IMR-90 (cell line): ENCODE data around the gene BTRC. TPM values are rescaled to one million over a fixed set of nuclear protein-coding genes. Genes with fewer than 3 reads are reported as not detected.

Source experiments
- ATAC-seq: fragments of 200-7000 bp; cut with Tn5 transposase; 2 replicates; pipeline ENCODE4 v1.9.1; 2020; ENCODE audit warnings: low read depth, mild to moderate bottlenecking, moderate library complexity
- BruUV-seq: library from RNA; stranded (reverse); fragments of 400-500 nt; replicated peaks from 2 replicates; lab custom pipeline; 2021; lab: Mats Ljungman, UMichigan
- CTCF ChIA-PET: fragments of 300-600 bp; formaldehyde crosslinking; extraction: SDS; loops from one replicate; lab custom pipeline; 2021; ENCODE audit warnings: antibody characterized with exemption; lab: Yijun Ruan, JAX
- POLR2A ChIA-PET: fragments of 300-600 bp; sonication (Branson Sonifier 250); formaldehyde crosslinking; loops from one replicate; lab custom pipeline; 2022; ENCODE audit warnings: antibody characterized with exemption; ENCODE audit not compliant: unreplicated experiment; lab: Charles Lee
- DNase-seq: peaks from one replicate; pipeline ENCODE4 v3.0.0; 2013
- H2AFZ ChIP-seq: replicated peaks from 2 replicates; pipeline ENCODE3; 2013; ENCODE audit warnings: low read length, mild to moderate bottlenecking; ENCODE audit not compliant: poor library complexity
- H2AK5ac ChIP-seq: 2 replicates; pipeline ENCODE4 v1.6.1; 2013; ENCODE audit warnings: low read depth, low read length, inconsistent platforms
- H2AK9ac ChIP-seq: replicated peaks from 2 replicates; pipeline ENCODE3; 2013; ENCODE audit warnings: mild to moderate bottlenecking, low read depth, low read length, moderate library complexity; ENCODE audit not compliant: poor library complexity
- H2BK120ac ChIP-seq: 2 replicates; pipeline ENCODE4 v1.6.1; 2013; ENCODE audit warnings: low read depth, low read length, inconsistent platforms
- H2BK15ac ChIP-seq: 3 replicates; pipeline ENCODE4 v1.6.1; 2013; ENCODE audit warnings: low read depth, low read length, inconsistent platforms
- H2BK20ac ChIP-seq: 2 replicates; pipeline ENCODE4 v1.6.1; 2013; ENCODE audit warnings: low read depth, mild to moderate bottlenecking, inconsistent platforms, low read length, moderate library complexity
- H2BK5ac ChIP-seq: 2 replicates; pipeline ENCODE4 v1.6.1; 2013; ENCODE audit warnings: mild to moderate bottlenecking, low read depth, low read length, inconsistent platforms; ENCODE audit not compliant: poor library complexity, severe bottlenecking
- H3K14ac ChIP-seq: replicated peaks from 2 replicates; pipeline ENCODE4 v1.6.1; 2013; ENCODE audit warnings: low read depth, low read length, inconsistent platforms
- H3K18ac ChIP-seq: 2 replicates; pipeline ENCODE4 v1.6.1; 2013; ENCODE audit warnings: low read depth, low read length, control low read depth
- H3K23ac ChIP-seq: 2 replicates; pipeline ENCODE4 v1.6.1; 2013; ENCODE audit warnings: low read depth, low read length, inconsistent platforms
- H3K27ac ChIP-seq: 2 replicates; pipeline ENCODE4 v1.5.1; 2013; ENCODE audit warnings: mild to moderate bottlenecking, control low read depth, low read length; ENCODE audit not compliant: insufficient read depth
- H3K27me3 ChIP-seq: 2 replicates; pipeline ENCODE4 v1.6.1; 2013; ENCODE audit warnings: low read length; ENCODE audit not compliant: control insufficient read depth, insufficient read depth
- H3K36me3 ChIP-seq: 2 replicates; pipeline ENCODE4 v1.6.1; 2013; ENCODE audit warnings: low read length, mixed read lengths; ENCODE audit not compliant: control insufficient read depth, insufficient read depth
- H3K4ac ChIP-seq: 2 replicates; pipeline ENCODE4 v1.6.1; 2013; ENCODE audit warnings: low read depth, low read length, inconsistent platforms
- H3K4me1 ChIP-seq: 2 replicates; pipeline ENCODE4 v1.6.1; 2013; ENCODE audit warnings: low read length, mixed read lengths; ENCODE audit not compliant: control insufficient read depth, insufficient read depth
- H3K4me2 ChIP-seq: 2 replicates; pipeline ENCODE4 v1.6.1; 2013; ENCODE audit warnings: low read depth, mild to moderate bottlenecking, control low read depth, low read length, moderate library complexity
- H3K4me3 ChIP-seq: 2 replicates; pipeline ENCODE4 v1.5.1; 2013; ENCODE audit warnings: low read depth, mild to moderate bottlenecking, control low read depth, low read length, moderate library complexity; ENCODE audit not compliant: insufficient read depth
- H3K56ac ChIP-seq: 2 replicates; pipeline ENCODE4 v1.6.1; 2013; ENCODE audit warnings: low read length, inconsistent platforms; ENCODE audit not compliant: insufficient read depth; ENCODE audit errors: extremely low read depth
- H3K79me1 ChIP-seq, 2 experiments: 2 replicates each; pipeline ENCODE4 v1.6.1; 2013; ENCODE audit warnings: low read length in 2 of 2, inconsistent platforms in 1 of 2, low read depth in 1 of 2
- H3K9ac ChIP-seq: 2 replicates; pipeline ENCODE4 v1.6.1; 2013; ENCODE audit warnings: low read depth, low read length, control low read depth
- H3K9me1 ChIP-seq: 2 replicates; pipeline ENCODE4 v1.6.1; 2013; ENCODE audit warnings: low read length, inconsistent platforms; ENCODE audit not compliant: insufficient read depth
- H3K9me3 ChIP-seq: 2 replicates; pipeline ENCODE4 v1.6.1; 2013; ENCODE audit warnings: low read length; ENCODE audit not compliant: control insufficient read depth, insufficient read depth
- H4K20me1 ChIP-seq: 2 replicates; pipeline ENCODE4 v1.6.1; 2013; ENCODE audit warnings: low read length, inconsistent platforms; ENCODE audit not compliant: insufficient read depth
- H4K5ac ChIP-seq: 2 replicates; pipeline ENCODE4 v1.6.1; 2013; ENCODE audit warnings: mild to moderate bottlenecking, low read depth, low read length, control low read depth
- H4K8ac ChIP-seq, 2 experiments: 2 replicates each; pipeline ENCODE4 v1.6.1; 2013; ENCODE audit warnings: low read depth in 2 of 2, low read length in 2 of 2, control low read depth in 1 of 2, inconsistent platforms in 1 of 2
- H4K91ac ChIP-seq: 2 replicates; pipeline ENCODE4 v1.6.1; 2013; ENCODE audit warnings: low read depth, low read length, inconsistent platforms; ENCODE audit not compliant: insufficient read depth
- CEBPB ChIP-seq: IDR thresholded peaks from 2 replicates; pipeline ENCODE4 v1.6.1; 2012; ENCODE audit warnings: low read depth, low read length, improper control_type of control experiment
- CHD1 ChIP-seq: IDR thresholded peaks from 2 replicates; pipeline ENCODE4 v1.6.1; 2012; ENCODE audit warnings: low read depth, low read length, improper control_type of control experiment
- FOS ChIP-seq: fragments of 150-350 bp; IDR thresholded peaks from 2 replicates; pipeline ENCODE4 v1.6.1; 2016; ENCODE audit warnings: low read depth, low read length
- MAFK ChIP-seq: IDR thresholded peaks from 2 replicates; pipeline ENCODE4 v1.6.1; 2012; ENCODE audit warnings: low read depth, low read length, improper control_type of control experiment
- MAZ ChIP-seq: IDR thresholded peaks from 2 replicates; pipeline ENCODE4 v1.6.1; 2012; ENCODE audit warnings: low read depth, mild to moderate bottlenecking, low read length, improper control_type of control experiment, moderate library complexity, borderline replicate concordance
- MXI1 ChIP-seq: IDR thresholded peaks from 2 replicates; pipeline ENCODE4 v1.6.1; 2012; ENCODE audit warnings: low read depth, mild to moderate bottlenecking, low read length, moderate library complexity, borderline replicate concordance
- NFE2L2 ChIP-seq: fragments of 150-350 bp; IDR thresholded peaks from 2 replicates; pipeline ENCODE4 v1.6.1; 2016; ENCODE audit warnings: low read depth, mild to moderate bottlenecking, low read length
- RAD21 ChIP-seq: IDR thresholded peaks from 2 replicates; pipeline ENCODE4 v1.6.1; 2012; ENCODE audit warnings: low read length, improper control_type of control experiment
- RCOR1 ChIP-seq: IDR thresholded peaks from 2 replicates; pipeline ENCODE4 v1.6.1; 2012; ENCODE audit warnings: mild to moderate bottlenecking, low read length, improper control_type of control experiment; ENCODE audit not compliant: insufficient replicate concordance
- RFX5 ChIP-seq: IDR thresholded peaks from 2 replicates; pipeline ENCODE4 v1.8.0; 2012; ENCODE audit warnings: low read depth, mild to moderate bottlenecking, low read length, moderate library complexity
- SMC3 ChIP-seq: fragments of 150-350 bp; IDR thresholded peaks from 2 replicates; pipeline ENCODE4 v1.6.1; 2016; ENCODE audit warnings: low read depth, mild to moderate bottlenecking, antibody characterized with exemption, low read length, moderate library complexity
- WGBS, 2 experiments: methylation state at CpG; one replicate each; pipeline versions ENCODE4 v1.1.5 to v1.1.7; 2013; ENCODE audit warnings: missing lambda C conversion rate in 2 of 2; ENCODE audit not compliant: insufficient read length in 1 of 2; ENCODE audit errors: extremely low coverage in 2 of 2; 5-methylcytosine and 5-hydroxymethylcytosine counted together
- dilution Hi-C: fragments of 300-500 bp; cut with HindIII; formaldehyde crosslinking; loops from one replicate; pipeline ENCODE4 v1.14.3; 2018; ENCODE audit warnings: low sequenced_read_pairs; ENCODE audit not compliant: unreplicated experiment
- in situ Hi-C: fragments of 300-500 bp; cut with MboI; formaldehyde crosslinking; loops from 3 replicates; pipeline ENCODE4 v1.14.3; 2019; ENCODE audit warnings: low sequenced_read_pairs, inconsistent platforms, mixed read lengths
- intact Hi-C: fragments of 100-400 bp; cut with micrococcal nuclease; formaldehyde crosslinking; loops from 2 replicates; pipeline ENCODE4 v1.10.0; 2022
- polyA plus RNA-seq, 3 experiments: library from polyadenylated mRNA; depleted of rRNA; stranded (reverse); fragments of >200 nt; gene quantifications; 2 replicates each; pipeline ENCODE4 v1.2.3, GENCODE V29; 2012; ENCODE audit warnings: low replicate concordance in 1 of 3
- total RNA-seq: library from RNA; depleted of rRNA; stranded (reverse); fragments of >200 nt; gene quantifications from 2 replicates; pipeline ENCODE4 v1.2.3, GENCODE V29; 2012
- TF ChIP-seq, protein P1 (sequence below): fragments of 150-350 bp; IDR thresholded peaks from 2 replicates; pipeline ENCODE4 v1.6.1; 2016; ENCODE audit warnings: low read depth, mild to moderate bottlenecking, low read length, moderate library complexity, borderline replicate concordance
- TF ChIP-seq, protein P2 (sequence below): conservative IDR thresholded peaks from 2 replicates; pipeline ENCODE4 v1.5.1; 2012; ENCODE audit warnings: mild to moderate bottlenecking, low read depth, low read length, improper control_type of control experiment
- TF ChIP-seq, protein P3 (sequence below): fragments of 150-350 bp; IDR thresholded peaks from 2 replicates; pipeline ENCODE4 v1.6.1; 2017; ENCODE audit warnings: mild to moderate bottlenecking, antibody characterized with exemption, low read length, low read depth

BTRC gene
- total and polyA plus RNA-seq, 2 of the 4 experiments (the other 2 are of a cell fraction): 7.7 to 8.4 TPM

DNA sequence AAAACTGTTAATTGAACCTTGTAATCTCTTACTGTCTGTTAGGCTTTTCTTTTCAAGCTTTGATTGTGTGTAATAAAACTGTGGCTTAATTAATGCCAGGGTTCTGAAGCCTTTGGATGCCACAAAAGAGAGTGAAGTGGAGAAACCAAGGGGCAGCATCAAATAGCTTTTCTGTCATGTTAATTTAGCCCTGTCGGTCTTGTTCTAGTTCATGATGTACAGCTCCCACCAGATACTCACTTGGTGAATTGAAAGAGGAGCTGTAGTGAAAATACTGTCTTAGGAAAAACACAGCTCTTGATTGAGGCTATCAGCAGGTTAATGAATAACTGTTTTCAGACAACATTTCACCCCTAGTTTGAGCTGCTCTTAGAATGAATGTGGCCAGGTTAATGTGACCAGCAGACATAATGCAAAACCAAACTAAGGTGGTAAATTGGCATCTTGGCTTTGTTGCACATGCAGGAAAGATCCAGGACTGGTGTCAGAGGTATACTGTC is 139.9 kb downstream of the BTRC start:
- Histone ChIP-seq H3K9me3 (no peaks in the 10 kb centered on the region), H3K14ac (no peak overlapping the region), H2AK5ac (no peak overlapping the region), H2BK20ac (no peak overlapping the region), H4K5ac (no peak overlapping the region), H3K27ac (no peak overlapping the region), H2AFZ (no peak overlapping the region), H3K9ac (no peak overlapping the region), H4K8ac (no peak overlapping the region), H2BK120ac (no peak overlapping the region), H3K4ac (no peak overlapping the region), H3K27me3 (no peaks in the 10 kb centered on the region), H4K91ac (no peak overlapping the region), H3K18ac (no peak overlapping the region), H3K79me1 (no peaks in the 10 kb centered on the region; a peak in 1 of 4 replicates), H3K23ac (no peak overlapping the region), H3K36me3 (no peaks in the 10 kb centered on the region), H2BK5ac (no peak overlapping the region), H3K4me1 (no peaks in the 10 kb centered on the region), H2BK15ac (no peak overlapping the region), H3K4me3 (no peak overlapping the region), H4K20me1 (no peaks in the 10 kb centered on the region; the same call in 1 of the 2 replicates), H3K4me2 (no peak overlapping the region), H3K9me1 (no peaks in the 10 kb centered on the region), H3K56ac (no peak overlapping the region), H2AK9ac (no peak overlapping the region)
- no CpG with 5 or more reads among the region's 1 CpG for WGBS, 2 experiments
- dilution Hi-C loops: no loop called here
- no peak for TF ChIP-seq SMC3
- no peak for TF ChIP-seq CEBPB
- TF ChIP-seq MAZ: no peak
- TF ChIP-seq, protein P1, sequence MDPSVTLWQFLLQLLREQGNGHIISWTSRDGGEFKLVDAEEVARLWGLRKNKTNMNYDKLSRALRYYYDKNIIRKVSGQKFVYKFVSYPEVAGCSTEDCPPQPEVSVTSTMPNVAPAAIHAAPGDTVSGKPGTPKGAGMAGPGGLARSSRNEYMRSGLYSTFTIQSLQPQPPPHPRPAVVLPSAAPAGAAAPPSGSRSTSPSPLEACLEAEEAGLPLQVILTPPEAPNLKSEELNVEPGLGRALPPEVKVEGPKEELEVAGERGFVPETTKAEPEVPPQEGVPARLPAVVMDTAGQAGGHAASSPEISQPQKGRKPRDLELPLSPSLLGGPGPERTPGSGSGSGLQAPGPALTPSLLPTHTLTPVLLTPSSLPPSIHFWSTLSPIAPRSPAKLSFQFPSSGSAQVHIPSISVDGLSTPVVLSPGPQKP: no peak
- TF ChIP-seq RAD21: no peak
- TF ChIP-seq NFE2L2: no peak
- no peak for TF ChIP-seq CHD1
- TF ChIP-seq, protein P2, sequence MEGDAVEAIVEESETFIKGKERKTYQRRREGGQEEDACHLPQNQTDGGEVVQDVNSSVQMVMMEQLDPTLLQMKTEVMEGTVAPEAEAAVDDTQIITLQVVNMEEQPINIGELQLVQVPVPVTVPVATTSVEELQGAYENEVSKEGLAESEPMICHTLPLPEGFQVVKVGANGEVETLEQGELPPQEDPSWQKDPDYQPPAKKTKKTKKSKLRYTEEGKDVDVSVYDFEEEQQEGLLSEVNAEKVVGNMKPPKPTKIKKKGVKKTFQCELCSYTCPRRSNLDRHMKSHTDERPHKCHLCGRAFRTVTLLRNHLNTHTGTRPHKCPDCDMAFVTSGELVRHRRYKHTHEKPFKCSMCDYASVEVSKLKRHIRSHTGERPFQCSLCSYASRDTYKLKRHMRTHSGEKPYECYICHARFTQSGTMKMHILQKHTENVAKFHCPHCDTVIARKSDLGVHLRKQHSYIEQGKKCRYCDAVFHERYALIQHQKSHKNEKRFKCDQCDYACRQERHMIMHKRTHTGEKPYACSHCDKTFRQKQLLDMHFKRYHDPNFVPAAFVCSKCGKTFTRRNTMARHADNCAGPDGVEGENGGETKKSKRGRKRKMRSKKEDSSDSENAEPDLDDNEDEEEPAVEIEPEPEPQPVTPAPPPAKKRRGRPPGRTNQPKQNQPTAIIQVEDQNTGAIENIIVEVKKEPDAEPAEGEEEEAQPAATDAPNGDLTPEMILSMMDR: no peak
- TF ChIP-seq FOS: no peak
- no peak for TF ChIP-seq RFX5
- TF ChIP-seq, protein P3, sequence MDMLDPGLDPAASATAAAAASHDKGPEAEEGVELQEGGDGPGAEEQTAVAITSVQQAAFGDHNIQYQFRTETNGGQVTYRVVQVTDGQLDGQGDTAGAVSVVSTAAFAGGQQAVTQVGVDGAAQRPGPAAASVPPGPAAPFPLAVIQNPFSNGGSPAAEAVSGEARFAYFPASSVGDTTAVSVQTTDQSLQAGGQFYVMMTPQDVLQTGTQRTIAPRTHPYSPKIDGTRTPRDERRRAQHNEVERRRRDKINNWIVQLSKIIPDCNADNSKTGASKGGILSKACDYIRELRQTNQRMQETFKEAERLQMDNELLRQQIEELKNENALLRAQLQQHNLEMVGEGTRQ: no peak
- TF ChIP-seq MAFK: no peak
- no peak for TF ChIP-seq RCOR1
- TF ChIP-seq MXI1: no peak
- intact Hi-C loops: loop anchor here (5.0 kb wide), 1 partner anchor 48 kb away; no protein-coding TSS in a partner anchor
- POLR2A ChIA-PET: no interaction called here
- no peak for DNase-seq
- CTCF ChIA-PET: interaction anchor here (1.7 kb wide), 1 partner anchor 27 kb away, joined by 4 read pairs; no protein-coding TSS in a partner anchor
- BruUV-seq: no TSS peak
- no peak for ATAC-seq
- in situ Hi-C loops: no loop called here
